Neural cell (in vitro differentiated cells): ENCODE results near the gene DPP6. TPM values are rescaled to one million over a fixed set of nuclear protein-coding genes. Genes with fewer than 3 reads are reported as not detected.

ENCODE experiments used
- H2AFZ ChIP-seq: fragments of 200-600, 300-800 bp; sonication (generic), shearing (Covaris generic); 2 replicates; pipeline ENCODE4 v1.6.0; 2014; ENCODE audit warnings: low read depth, mild to moderate bottlenecking, antibody characterized with exemption, low read length, moderate library complexity
- H3F3A ChIP-seq: fragments of 200-600 bp; shearing (Covaris generic); 2 replicates; pipeline ENCODE4 v1.6.1; 2016; ENCODE audit warnings: mild to moderate bottlenecking, moderate library complexity, mixed read lengths, antibody characterized with exemption, low read length; ENCODE audit not compliant: insufficient read depth, poor library complexity, severe bottlenecking
- H3K27ac ChIP-seq: fragments of 200-600, 300-800 bp; sonication (generic), shearing (Covaris generic); 2 replicates; pipeline ENCODE4 v1.5.1; 2014; ENCODE audit warnings: mild to moderate bottlenecking, low read length, moderate library complexity
- H3K27me3 ChIP-seq: fragments of 300-800, 200-600 bp; sonication (generic), shearing (Covaris generic); 2 replicates; pipeline ENCODE4 v1.6.0; 2014; ENCODE audit warnings: mild to moderate bottlenecking, low read depth, low read length, moderate library complexity; ENCODE audit not compliant: insufficient read depth
- H3K36me3 ChIP-seq: fragments of 300-800, 200-600 bp; sonication (generic), shearing (Covaris generic); 2 replicates; pipeline ENCODE4 v1.5.1; 2014; ENCODE audit warnings: mild to moderate bottlenecking, antibody characterized with exemption, low read length, moderate library complexity; ENCODE audit not compliant: insufficient read depth
- H3K4me2 ChIP-seq: fragments of 300-800, 200-600 bp; sonication (generic), shearing (Covaris generic); 2 replicates; pipeline ENCODE4 v1.6.0; 2014; ENCODE audit warnings: mild to moderate bottlenecking, low read length
- H3K4me3 ChIP-seq: fragments of 300-800, 200-600 bp; sonication (generic), shearing (Covaris generic); 2 replicates; pipeline ENCODE4 v1.5.1; 2014; ENCODE audit warnings: mild to moderate bottlenecking, low read length, moderate library complexity
- H3K79me2 ChIP-seq: fragments of 200-600 bp; shearing (Covaris generic); replicated peaks from 2 replicates; pipeline ENCODE4 v1.6.0; 2014; ENCODE audit warnings: mild to moderate bottlenecking, low read length, moderate library complexity; ENCODE audit not compliant: insufficient read depth
- H3K9ac ChIP-seq: fragments of 300-800, 200-600 bp; sonication (generic), shearing (Covaris generic); 2 replicates; pipeline ENCODE4 v1.6.1; 2016; ENCODE audit warnings: mild to moderate bottlenecking, low read length, mixed read lengths
- H3K9me2 ChIP-seq: fragments of 200-600 bp; shearing (Covaris generic); 2 replicates; pipeline ENCODE4 v1.6.1; 2016; ENCODE audit warnings: mild to moderate bottlenecking, low read length, mixed read lengths; ENCODE audit not compliant: insufficient read depth
- H3K9me3 ChIP-seq: fragments of 200-600, 300-800 bp; sonication (generic), shearing (Covaris generic); 2 replicates; pipeline ENCODE4 v1.6.1; 2016; ENCODE audit warnings: mild to moderate bottlenecking, mixed run types, low read length, moderate library complexity, mixed read lengths
- H4K20me1 ChIP-seq: fragments of 200-600 bp; shearing (Covaris generic); 2 replicates; pipeline ENCODE4 v1.6.1; 2016; ENCODE audit warnings: mild to moderate bottlenecking, mixed run types; ENCODE audit not compliant: insufficient read depth
- EP300 ChIP-seq: fragments of 450-650 bp; conservative IDR thresholded peaks from 2 replicates; pipeline ENCODE4 v1.6.1; 2014; ENCODE audit warnings: antibody characterized with exemption, mild to moderate bottlenecking, moderate library complexity; ENCODE audit not compliant: poor library complexity, severe bottlenecking
- EZH2 ChIP-seq: fragments of 200-600, 300-800 bp; shearing (Covaris generic), sonication (generic); IDR thresholded peaks from 2 replicates; pipeline ENCODE4 v1.6.1; 2014; ENCODE audit warnings: antibody characterized with exemption, low read length, borderline replicate concordance, mild to moderate bottlenecking; ENCODE audit not compliant: insufficient read depth, poor library complexity, severe bottlenecking
- MXI1 ChIP-seq: fragments of 450-650 bp; conservative IDR thresholded peaks from 2 replicates; pipeline ENCODE4 v1.6.1; 2014; ENCODE audit warnings: antibody characterized with exemption, mild to moderate bottlenecking; ENCODE audit not compliant: poor library complexity, severe bottlenecking
- POLR2AphosphoS5 ChIP-seq: IDR thresholded peaks from 2 replicates; pipeline ENCODE4 v1.6.1; 2012
- RAD21 ChIP-seq: fragments of 450-650 bp; conservative IDR thresholded peaks from 2 replicates; pipeline ENCODE4 v1.6.1; 2014; ENCODE audit warnings: antibody characterized with exemption, mild to moderate bottlenecking, moderate library complexity
- SMC3 ChIP-seq: fragments of 450-650 bp; conservative IDR thresholded peaks from 2 replicates; pipeline ENCODE4 v1.6.1; 2014; ENCODE audit warnings: antibody characterized with exemption, mild to moderate bottlenecking, moderate library complexity; ENCODE audit not compliant: poor library complexity
- TAF1 ChIP-seq: IDR thresholded peaks from 2 replicates; pipeline ENCODE4 v1.6.1; 2012; ENCODE audit warnings: low read depth
- polyA plus RNA-seq: library from polyadenylated mRNA; depleted of rRNA; stranded (reverse); fragments of >200 nt; gene quantifications from 2 replicates; pipeline ENCODE4 v1.2.3, GENCODE V29; 2014
- TF ChIP-seq, protein P1 (sequence below): IDR thresholded peaks from 2 replicates; pipeline ENCODE4 v1.6.1; 2012; ENCODE audit warnings: borderline replicate concordance
- TF ChIP-seq, protein P2 (sequence below): fragments of 450-650 bp; IDR thresholded peaks from 2 replicates; pipeline ENCODE4 v1.5.1; 2014; ENCODE audit warnings: antibody characterized with exemption, mild to moderate bottlenecking, moderate library complexity; ENCODE audit not compliant: poor library complexity, severe bottlenecking

Gene DPP6
- polyA plus RNA-seq, 1 donor from 2014 or later, result 20.4 TPM

DNA sequence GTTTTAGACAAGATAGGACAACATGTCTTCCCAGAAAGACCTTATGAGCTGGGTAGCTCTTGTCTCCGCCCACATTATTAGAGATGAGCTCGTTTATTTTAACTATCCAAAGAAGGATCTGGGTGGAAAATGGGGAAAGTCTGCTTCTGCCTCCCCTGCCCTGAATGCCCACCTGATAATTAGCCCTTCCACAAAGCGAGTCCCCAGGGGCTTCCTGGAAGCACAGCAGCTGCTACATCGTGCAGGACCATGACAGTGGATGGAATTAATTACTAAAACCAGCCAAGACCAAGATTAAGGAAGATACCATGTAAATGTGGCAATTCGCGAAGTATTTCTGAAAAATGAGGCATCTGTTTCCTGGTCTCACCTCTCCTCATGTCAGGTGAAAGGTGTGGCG lies 576.4 kb downstream of the DPP6 start:
- no peak overlapping the region for H2AFZ ChIP-seq
- H3K27me3 ChIP-seq, result no peaks in the 10 kb centered on the region
- no peaks in the 10 kb centered on the region for H3K36me3 ChIP-seq
- H3K4me2 ChIP-seq, result no peak overlapping the region
- H3K9ac ChIP-seq, result no peak overlapping the region
- no peaks in the 10 kb centered on the region for H4K20me1 ChIP-seq
- no peak for TF ChIP-seq TAF1
- TF ChIP-seq, protein P1, sequence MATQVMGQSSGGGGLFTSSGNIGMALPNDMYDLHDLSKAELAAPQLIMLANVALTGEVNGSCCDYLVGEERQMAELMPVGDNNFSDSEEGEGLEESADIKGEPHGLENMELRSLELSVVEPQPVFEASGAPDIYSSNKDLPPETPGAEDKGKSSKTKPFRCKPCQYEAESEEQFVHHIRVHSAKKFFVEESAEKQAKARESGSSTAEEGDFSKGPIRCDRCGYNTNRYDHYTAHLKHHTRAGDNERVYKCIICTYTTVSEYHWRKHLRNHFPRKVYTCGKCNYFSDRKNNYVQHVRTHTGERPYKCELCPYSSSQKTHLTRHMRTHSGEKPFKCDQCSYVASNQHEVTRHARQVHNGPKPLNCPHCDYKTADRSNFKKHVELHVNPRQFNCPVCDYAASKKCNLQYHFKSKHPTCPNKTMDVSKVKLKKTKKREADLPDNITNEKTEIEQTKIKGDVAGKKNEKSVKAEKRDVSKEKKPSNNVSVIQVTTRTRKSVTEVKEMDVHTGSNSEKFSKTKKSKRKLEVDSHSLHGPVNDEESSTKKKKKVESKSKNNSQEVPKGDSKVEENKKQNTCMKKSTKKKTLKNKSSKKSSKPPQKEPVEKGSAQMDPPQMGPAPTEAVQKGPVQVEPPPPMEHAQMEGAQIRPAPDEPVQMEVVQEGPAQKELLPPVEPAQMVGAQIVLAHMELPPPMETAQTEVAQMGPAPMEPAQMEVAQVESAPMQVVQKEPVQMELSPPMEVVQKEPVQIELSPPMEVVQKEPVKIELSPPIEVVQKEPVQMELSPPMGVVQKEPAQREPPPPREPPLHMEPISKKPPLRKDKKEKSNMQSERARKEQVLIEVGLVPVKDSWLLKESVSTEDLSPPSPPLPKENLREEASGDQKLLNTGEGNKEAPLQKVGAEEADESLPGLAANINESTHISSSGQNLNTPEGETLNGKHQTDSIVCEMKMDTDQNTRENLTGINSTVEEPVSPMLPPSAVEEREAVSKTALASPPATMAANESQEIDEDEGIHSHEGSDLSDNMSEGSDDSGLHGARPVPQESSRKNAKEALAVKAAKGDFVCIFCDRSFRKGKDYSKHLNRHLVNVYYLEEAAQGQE, result no peak
- no peaks in the 10 kb centered on the region for H3K9me3 ChIP-seq
- H3K4me3 ChIP-seq, result no peak overlapping the region
- H3K9me2 ChIP-seq, result no peaks in the 10 kb centered on the region
- H3F3A ChIP-seq, result no peaks in the 10 kb centered on the region
- H3K79me2 ChIP-seq, result no peaks in the 10 kb centered on the region
- H3K27ac ChIP-seq, result no peak overlapping the region

DNA sequence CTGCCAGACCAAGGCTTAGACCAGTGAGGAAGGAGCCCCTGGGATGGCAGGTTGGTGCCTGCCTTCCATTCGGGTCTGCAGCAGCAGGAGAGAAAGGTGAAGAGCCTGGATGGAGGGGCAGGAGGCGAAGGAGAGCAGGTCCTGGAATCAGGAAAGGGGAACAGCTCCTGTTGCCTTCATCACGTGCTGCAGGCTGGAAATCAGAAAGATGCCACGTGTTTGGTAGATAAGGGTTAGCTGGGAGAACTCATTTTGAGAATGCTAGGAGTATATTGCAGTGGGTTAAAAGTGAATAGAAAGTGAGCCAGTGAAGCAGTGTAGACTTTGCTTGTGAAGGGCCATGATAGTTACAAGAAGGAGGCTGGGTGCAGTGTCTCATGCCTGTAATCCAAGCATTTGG lies 579.0 kb downstream of the DPP6 start:
- Histone ChIP-seq H3F3A (no peaks in the 10 kb centered on the region), H3K9ac (no peak overlapping the region), H3K9me3 (no peaks in the 10 kb centered on the region), H3K27ac (no peak overlapping the region), H3K36me3 (no peaks in the 10 kb centered on the region), H3K4me3 (no peak overlapping the region), H3K9me2 (no peaks in the 10 kb centered on the region), H2AFZ (no peak overlapping the region), H3K79me2 (no peaks in the 10 kb centered on the region), H4K20me1 (no peaks in the 10 kb centered on the region), H3K4me2 (no peak overlapping the region), H3K27me3 (no peaks in the 10 kb centered on the region)
- TF ChIP-seq EZH2 (no peak), EP300 (no peak), TAF1 (no peak), SMC3 (no peak), MXI1 (no peak), RAD21 (no peak), POLR2AphosphoS5 (no peak)
- TF ChIP-seq, protein P2, sequence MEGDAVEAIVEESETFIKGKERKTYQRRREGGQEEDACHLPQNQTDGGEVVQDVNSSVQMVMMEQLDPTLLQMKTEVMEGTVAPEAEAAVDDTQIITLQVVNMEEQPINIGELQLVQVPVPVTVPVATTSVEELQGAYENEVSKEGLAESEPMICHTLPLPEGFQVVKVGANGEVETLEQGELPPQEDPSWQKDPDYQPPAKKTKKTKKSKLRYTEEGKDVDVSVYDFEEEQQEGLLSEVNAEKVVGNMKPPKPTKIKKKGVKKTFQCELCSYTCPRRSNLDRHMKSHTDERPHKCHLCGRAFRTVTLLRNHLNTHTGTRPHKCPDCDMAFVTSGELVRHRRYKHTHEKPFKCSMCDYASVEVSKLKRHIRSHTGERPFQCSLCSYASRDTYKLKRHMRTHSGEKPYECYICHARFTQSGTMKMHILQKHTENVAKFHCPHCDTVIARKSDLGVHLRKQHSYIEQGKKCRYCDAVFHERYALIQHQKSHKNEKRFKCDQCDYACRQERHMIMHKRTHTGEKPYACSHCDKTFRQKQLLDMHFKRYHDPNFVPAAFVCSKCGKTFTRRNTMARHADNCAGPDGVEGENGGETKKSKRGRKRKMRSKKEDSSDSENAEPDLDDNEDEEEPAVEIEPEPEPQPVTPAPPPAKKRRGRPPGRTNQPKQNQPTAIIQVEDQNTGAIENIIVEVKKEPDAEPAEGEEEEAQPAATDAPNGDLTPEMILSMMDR, result no peak
- TF ChIP-seq, protein P1, result no peak
